OCI-M2 (cell line): ENCODE measurements around the gene LRRC7.

Source experiments
- DNase-seq: peaks from one replicate; lab custom pipeline; 2025; ENCODE audit not compliant: unreplicated experiment; lab: John Stamatoyannopoulos, UW

The LRRC7 gene

DNA sequence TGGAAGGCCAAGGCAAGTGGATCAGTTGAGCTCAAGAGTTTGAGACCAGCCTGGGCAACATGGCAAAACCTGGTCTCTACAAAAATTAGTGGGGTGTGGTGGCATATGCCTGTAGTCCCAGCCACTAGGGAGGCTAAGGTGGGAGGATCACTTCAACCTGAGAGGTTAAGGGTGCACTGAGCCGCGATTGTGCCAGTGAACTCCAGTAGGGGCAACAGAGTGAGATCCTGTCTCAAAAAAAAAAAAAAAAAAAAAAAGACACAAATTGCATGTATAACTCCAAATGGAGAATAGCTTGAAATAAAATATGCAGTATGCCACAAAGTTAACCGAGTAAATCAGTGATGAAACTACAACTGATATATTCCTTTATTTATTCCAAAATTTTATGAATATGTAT, 586.0 kb downstream of the LRRC7 start:
- DNase-seq = no peak

DNA sequence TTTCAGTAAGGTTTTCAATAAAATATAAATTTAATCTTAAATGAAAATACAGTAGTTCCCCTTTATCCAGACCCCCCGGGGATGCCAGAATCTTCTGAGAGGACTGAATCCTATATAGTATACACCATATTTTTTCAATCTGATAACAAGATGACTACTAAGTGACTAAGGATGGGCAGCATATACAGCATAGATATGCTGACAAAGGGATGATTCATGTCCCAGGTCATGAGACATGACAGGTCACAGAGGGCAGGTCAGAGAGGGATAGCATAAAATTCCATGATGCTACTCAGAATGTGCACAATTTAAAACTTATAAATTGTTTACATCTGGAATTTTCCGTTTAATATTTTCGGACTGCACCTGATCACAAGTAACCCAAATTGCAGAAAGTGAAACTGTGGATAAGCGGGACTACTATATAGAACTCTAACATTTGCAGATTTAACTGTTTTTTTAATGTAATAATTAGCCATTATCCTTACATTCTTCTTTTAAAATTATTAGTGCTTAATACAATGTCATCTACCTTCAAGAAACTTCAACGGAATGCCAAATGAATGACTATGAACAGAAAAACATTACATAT, 588.9 kb downstream of the LRRC7 start:
- no peak for DNase-seq

DNA sequence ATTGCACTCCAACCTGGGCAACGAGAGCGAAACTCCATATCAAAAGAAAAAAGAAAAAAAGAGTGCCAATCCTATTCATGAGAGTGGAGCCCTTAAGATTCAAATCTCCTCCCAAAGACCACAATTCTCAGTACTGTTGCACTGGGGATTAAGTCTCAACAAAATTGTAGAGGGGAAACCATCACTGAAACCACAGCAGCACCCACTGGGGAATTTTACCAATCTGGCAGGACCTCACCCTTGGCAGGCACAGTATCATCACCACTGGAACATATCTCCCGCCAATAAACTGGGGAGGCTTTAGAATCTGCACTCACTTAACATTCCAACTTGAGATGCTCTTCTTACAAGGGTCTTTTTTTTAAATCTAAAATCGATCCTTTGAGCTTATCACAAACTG, 596.6 kb downstream of the LRRC7 start:
- no peak for DNase-seq

DNA sequence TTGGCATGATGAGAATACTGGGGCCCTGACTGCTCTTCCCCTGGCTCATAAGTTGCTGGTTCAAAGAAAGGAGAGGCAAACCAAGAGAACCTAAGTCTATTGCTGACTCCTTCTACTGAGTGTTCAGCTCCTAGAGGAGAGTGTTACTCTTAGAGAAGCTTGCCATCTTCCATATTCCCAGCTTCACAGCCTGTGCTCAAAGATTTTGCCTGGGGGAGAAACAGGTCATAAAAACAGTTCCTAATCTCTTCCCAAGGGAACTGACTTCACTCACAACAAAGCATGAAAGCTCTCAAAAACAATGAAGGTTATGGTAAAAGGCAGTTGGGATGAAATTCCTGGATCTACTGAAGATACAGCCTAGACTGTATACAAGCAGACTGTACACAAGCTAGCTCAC, 600.6 kb downstream of the LRRC7 start:
- DNase-seq = no peak

DNA sequence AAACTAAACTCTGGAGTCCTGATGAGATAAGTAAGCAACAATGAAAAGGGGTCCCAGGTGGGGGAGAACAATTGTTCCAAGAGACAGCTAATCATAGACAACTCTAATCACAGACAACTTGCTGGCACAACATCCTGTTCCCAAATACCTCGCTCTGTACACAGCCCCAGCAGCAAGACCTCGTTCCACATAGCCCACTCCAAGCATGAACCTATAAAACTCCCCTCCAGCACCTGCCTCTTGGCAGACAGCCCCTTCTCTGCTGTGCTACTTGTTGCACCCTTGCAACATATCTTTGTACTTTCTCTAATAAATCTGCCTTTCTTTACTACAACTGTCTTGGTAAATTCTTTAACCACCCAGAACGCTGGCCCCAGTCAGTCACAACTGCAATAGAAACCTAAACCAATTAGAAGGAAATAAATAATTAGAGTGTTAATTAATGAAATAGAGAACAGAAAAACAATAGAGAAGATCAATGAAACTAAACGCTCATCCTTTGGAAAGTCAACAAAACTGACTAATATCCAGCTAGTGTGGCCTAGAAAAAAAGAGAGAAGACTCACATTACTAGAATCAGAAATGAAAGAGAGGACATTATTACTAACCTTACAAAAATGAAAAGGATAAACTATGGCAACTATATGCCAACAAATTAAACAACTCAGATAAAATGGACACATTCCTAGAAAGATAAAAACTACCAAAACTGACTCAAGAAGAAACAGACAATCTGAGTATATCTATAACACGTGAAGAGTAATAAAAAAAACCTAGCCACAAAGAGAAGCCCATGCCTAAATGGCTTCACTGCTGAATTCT, 601.5 kb downstream of the LRRC7 start:
- no peak for DNase-seq

DNA sequence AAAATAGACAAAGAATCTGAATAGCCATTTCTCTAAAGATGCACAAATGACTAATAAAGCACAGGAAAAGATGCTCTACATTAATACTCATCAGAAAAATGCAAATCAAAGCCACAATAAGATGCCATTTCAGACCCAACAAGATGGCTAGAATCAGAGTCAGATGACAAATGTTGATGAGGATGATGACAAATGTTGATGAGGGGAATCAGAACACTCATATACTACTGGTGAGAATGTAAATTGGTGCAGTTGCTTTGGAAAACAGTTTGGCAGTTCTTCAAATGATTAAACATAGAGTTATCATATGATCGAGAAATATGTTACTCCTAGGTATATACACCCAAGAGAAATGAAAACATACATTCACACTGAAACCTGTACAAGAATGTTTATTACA, 603.8 kb downstream of the LRRC7 start:
- no peak for DNase-seq
